Measurements from ENCODE around the gene LEKR1. TPM values are rescaled to one million over a fixed set of nuclear protein-coding genes. Genes with fewer than 3 reads are reported as not detected.

LEKR1 gene
- total RNA-seq, 1 donor from 2014 or later, result 4.1 TPM

GRCh38 chr3:156816091-156816793 is 9.9 kb upstream of the LEKR1 start:
- peak; percentile 42 for DNase-seq (ENCODE audit: low spot score, unreplicated experiment)
- Mint-ChIP-seq H3K36me3 (ENCODE audit: insufficient read depth) (no peaks in the 10 kb centered on the region), H3K27me3 (peaks cover 7% of the 10 kb centered on the region), H3K4me1 (ENCODE audit: low read depth) (peaks cover 30% of the 10 kb centered on the region), H3K4me3 (ENCODE audit: low read depth) (peak overlapping the region; percentile 84), H3K9me3 (ENCODE audit: low read depth) (no peaks in the 10 kb centered on the region), H3K27ac (peak overlapping the region; percentile 97)
- TF ChIP-seq, protein P1, sequence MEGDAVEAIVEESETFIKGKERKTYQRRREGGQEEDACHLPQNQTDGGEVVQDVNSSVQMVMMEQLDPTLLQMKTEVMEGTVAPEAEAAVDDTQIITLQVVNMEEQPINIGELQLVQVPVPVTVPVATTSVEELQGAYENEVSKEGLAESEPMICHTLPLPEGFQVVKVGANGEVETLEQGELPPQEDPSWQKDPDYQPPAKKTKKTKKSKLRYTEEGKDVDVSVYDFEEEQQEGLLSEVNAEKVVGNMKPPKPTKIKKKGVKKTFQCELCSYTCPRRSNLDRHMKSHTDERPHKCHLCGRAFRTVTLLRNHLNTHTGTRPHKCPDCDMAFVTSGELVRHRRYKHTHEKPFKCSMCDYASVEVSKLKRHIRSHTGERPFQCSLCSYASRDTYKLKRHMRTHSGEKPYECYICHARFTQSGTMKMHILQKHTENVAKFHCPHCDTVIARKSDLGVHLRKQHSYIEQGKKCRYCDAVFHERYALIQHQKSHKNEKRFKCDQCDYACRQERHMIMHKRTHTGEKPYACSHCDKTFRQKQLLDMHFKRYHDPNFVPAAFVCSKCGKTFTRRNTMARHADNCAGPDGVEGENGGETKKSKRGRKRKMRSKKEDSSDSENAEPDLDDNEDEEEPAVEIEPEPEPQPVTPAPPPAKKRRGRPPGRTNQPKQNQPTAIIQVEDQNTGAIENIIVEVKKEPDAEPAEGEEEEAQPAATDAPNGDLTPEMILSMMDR (IDR thresholded peaks at IDR 0.05; ENCODE audit: unreplicated experiment), result peak; percentile 38

GRCh38 chr3:156816794-156817645 is 9.1 kb upstream of the LEKR1 start:
- TF ChIP-seq, protein P1 (IDR thresholded peaks at IDR 0.05; ENCODE audit: unreplicated experiment), result no peak
- H3K9me3 Mint-ChIP-seq (ENCODE audit: low read depth), result no peaks in the 10 kb centered on the region
- peaks cover 25% of the 10 kb centered on the region for H3K4me1 Mint-ChIP-seq (ENCODE audit: low read depth)
- peak overlapping the region; percentile 97 for H3K27ac Mint-ChIP-seq
- peak; percentile 75 for DNase-seq (ENCODE audit: low spot score, unreplicated experiment)
- H3K4me3 Mint-ChIP-seq (ENCODE audit: low read depth), result peak overlapping the region; percentile 84
- H3K36me3 Mint-ChIP-seq (ENCODE audit: insufficient read depth), result no peaks in the 10 kb centered on the region
- peaks cover 7% of the 10 kb centered on the region for H3K27me3 Mint-ChIP-seq

- no peaks in the 10 kb centered on the region for H3K9me3 Mint-ChIP-seq (ENCODE audit: low read depth)
- H3K4me1 Mint-ChIP-seq (ENCODE audit: low read depth), result peaks cover 18% of the 10 kb centered on the region
- peak overlapping the region; percentile 84 for H3K4me3 Mint-ChIP-seq (ENCODE audit: low read depth)
- no peaks in the 10 kb centered on the region for H3K36me3 Mint-ChIP-seq (ENCODE audit: insufficient read depth)
- peaks cover 7% of the 10 kb centered on the region for H3K27me3 Mint-ChIP-seq
- H3K27ac Mint-ChIP-seq, result peak overlapping the region; percentile 97
- DNase-seq (ENCODE audit: low spot score, unreplicated experiment), result no peak
- TF ChIP-seq, protein P1 (IDR thresholded peaks at IDR 0.05; ENCODE audit: unreplicated experiment), result no peak
Measured at GRCh38 chr3:156817646-156818272, 8.4 kb upstream of the LEKR1 start.

- Mint-ChIP-seq H3K36me3 (ENCODE audit: insufficient read depth) (no peaks in the 10 kb centered on the region), H3K4me1 (ENCODE audit: low read depth) (peaks cover 17% of the 10 kb centered on the region), H3K27ac (peak overlapping the region; percentile 97), H3K27me3 (peaks cover 7% of the 10 kb centered on the region), H3K9me3 (ENCODE audit: low read depth) (no peaks in the 10 kb centered on the region), H3K4me3 (ENCODE audit: low read depth) (peak overlapping the region; percentile 84)
- DNase-seq (ENCODE audit: low spot score, unreplicated experiment), result no peak
- TF ChIP-seq, protein P1 (IDR thresholded peaks at IDR 0.05; ENCODE audit: unreplicated experiment), result no peak
Measured at GRCh38 chr3:156818273-156818651, 7.9 kb upstream of the LEKR1 start.

DNA sequence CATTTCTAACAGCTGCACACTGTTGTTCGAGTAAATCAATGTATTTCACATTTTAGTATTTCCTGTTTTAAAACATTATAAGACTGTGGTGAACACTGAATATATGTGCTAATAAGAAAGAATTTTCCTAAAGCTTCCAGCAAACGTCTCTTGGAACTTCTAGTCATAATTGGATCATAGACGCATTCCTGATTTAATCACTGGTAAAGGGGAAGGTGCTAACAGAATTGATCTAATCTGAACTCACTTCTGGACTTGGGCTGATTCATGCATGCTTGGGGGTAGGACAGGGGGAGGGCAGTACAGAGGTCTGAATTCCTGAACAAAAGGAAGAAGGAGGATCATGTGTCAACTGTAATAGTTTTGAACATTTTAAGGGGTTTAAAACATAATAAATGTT is 7.3 kb upstream of the LEKR1 start:
- H3K4me1 Mint-ChIP-seq (ENCODE audit: low read depth), result peaks cover 17% of the 10 kb centered on the region
- no peak for DNase-seq (ENCODE audit: low spot score, unreplicated experiment)
- H3K27me3 Mint-ChIP-seq, result peaks cover 7% of the 10 kb centered on the region
- H3K4me3 Mint-ChIP-seq (ENCODE audit: low read depth), result no peak overlapping the region
- TF ChIP-seq, protein P1 (IDR thresholded peaks at IDR 0.05; ENCODE audit: unreplicated experiment), result no peak
- no peaks in the 10 kb centered on the region for H3K36me3 Mint-ChIP-seq (ENCODE audit: insufficient read depth)
- H3K9me3 Mint-ChIP-seq (ENCODE audit: low read depth), result no peaks in the 10 kb centered on the region
- H3K27ac Mint-ChIP-seq, result no peak overlapping the region
